HG03159 (cell line): ENCODE results near the gene SLC25A21.

Experiments used
- ATAC-seq: cut with Tn5 transposase; IDR thresholded peaks from one replicate; pipeline ENCODE4 v1.9.1; 2021; ENCODE audit warnings: mild to moderate bottlenecking, moderate library complexity; ENCODE audit not compliant: unreplicated experiment

Gene SLC25A21

DNA sequence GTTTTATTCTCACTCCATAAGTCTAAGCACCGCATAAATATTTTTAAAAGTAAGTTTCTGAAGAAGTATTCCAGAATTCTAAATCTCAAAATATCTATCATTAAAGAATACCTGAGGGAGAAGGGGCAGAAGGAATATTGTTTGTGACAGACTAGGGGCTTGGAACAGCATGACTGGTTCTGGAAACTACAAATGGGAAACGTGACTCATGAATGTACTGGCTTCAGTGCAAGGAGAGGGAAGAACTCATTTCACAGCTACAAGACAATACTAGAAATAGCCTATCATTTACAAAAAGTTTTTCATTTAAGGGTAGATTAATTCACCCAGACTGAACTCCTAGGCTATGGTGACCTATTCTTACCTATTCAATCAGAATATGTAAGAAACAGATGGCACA is 121.3 kb downstream of the SLC25A21 start:
- no peak for ATAC-seq

DNA sequence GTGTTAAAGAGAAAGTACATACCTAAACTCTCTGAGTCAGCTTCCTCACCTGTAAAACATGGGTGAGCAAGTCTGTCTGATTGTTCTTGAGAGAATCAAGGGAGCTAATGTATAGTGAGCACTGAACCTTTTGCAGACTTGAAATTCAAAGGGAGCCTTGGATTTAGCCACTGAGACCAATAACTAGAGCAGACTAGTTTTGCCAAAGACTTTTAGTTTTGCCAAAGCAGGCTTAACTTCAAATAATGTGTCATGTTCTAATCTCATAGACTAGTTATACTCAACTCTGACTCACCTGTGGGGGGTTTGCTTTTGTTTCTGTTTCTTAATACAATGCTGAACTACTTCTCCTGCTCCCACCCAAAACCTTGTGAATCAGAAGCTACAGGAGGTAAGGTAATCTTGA is 123.7 kb downstream of the SLC25A21 start:
- ATAC-seq: no peak

DNA sequence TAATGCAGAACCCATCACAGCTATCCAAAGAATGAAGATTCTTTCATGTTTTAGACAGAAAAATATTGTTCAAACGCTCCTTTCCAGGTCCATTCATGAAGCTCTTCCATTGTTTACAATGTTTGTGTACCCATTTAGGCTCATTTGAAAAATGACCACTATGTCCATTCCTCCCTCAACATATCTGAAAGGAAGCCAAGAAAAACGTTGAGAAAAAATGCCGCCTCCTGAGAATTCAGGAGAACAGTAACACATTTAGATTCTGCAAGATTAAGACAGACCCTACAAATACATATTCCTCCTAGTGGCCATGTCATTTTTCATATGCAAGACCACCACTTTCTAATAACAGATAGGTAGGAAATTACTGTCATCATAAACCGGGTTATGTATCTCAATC is 124.4 kb downstream of the SLC25A21 start:
- ATAC-seq: no peak

DNA sequence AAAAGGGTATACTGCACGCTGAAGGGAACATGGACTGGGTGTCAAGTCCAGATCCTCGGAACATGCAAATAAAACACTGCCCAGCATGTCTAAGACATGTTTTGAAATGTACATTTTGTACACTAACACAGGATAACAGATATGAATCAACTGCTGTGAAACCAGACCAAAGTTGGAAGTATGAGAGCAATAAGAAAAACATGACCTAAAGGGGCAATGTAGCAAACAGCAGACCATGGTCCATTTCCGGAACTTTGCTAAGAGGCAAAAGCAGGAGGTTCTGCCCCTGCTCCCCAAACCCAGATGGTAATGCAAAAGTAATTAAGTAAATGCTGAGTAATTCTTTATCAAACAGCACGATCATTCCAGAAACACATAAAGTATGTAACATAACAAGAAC is 125.2 kb downstream of the SLC25A21 start:
- no peak for ATAC-seq

DNA sequence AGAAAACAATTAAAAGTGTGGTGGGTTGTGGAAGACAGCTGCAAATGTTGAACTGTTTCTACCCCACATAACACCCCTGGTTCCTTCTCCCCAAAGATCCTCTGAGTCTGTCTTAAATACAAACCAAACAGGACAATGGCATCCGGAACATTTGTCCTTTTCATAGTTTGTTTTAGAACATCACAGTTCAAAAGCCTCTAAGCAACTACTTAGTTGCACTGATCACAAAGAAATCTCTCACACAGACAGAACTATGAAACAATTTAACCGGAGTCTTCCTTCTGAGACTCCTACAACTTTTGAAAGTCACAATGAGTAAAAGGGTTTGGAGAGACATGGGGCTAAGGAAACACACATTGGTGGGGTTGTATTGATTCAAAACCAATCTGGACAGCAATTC is 125.6 kb downstream of the SLC25A21 start:
- ATAC-seq: no peak

DNA sequence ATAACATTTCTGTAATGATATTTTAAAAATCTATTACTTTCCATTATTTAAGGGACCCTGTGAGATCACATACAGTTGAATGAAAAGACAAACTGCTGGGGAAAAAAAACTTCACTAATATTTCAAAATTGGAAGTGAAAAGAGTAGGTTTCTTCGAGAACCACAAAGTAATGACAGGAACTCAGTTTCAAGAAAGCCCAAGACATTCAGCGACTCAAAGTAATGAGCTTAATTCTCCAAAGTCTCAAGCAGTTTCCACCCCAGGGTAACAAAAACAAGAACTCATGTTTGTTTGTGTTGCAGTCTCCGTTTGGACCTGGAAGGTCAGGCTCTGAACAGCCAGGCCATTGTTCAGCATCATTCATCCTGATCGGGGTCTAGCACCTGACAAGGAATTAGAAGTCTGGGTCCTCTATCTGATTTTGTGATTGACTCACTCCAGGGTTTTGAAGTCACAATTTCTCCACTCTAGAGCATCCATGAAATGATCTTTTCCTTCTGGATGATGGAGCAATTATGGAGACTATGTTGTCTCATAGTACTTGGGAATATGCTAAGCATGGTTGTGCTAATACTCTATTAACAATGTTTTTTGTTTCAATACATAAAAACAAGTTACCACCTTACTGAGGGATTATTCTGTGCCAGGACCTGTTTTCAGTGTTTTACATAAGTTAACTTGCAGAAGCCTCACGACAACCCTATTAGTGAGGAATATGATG is 126.9 kb downstream of the SLC25A21 start:
- no peak for ATAC-seq

DNA sequence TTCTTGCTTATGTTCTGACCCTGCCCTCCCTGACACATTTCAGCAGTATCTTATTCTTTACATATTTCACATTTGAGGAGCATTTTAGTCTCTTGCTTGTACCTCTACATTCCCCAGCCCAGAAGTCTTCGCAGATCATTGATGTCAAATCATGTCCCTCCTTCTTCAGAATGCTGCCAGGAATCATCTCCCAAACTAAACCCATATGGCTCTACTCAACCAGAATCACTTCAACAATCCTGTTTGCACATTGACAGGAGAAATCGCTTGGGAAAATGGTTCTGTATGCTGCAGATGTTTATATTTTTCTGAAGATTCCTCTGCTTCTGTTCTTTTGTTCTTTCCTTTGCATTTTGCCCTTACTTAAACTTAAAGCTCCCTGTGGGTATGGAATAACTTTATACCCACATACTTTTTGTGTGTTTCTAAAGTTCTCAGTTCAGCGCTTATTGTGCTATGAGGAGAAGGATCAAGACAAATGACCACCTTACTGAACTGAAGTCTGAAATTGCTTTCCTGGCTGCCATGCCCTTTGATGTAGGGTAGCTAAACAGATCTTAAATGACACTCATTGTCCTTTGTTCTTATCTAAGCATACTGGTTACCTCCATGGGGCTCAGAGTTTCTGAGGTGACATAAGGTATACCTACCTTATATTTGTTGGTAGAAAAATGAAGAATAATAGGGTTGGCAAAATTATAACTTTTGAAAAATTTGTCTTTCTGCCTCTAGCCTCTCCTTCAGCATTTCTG is 134.6 kb downstream of the SLC25A21 start:
- ATAC-seq: no peak

DNA sequence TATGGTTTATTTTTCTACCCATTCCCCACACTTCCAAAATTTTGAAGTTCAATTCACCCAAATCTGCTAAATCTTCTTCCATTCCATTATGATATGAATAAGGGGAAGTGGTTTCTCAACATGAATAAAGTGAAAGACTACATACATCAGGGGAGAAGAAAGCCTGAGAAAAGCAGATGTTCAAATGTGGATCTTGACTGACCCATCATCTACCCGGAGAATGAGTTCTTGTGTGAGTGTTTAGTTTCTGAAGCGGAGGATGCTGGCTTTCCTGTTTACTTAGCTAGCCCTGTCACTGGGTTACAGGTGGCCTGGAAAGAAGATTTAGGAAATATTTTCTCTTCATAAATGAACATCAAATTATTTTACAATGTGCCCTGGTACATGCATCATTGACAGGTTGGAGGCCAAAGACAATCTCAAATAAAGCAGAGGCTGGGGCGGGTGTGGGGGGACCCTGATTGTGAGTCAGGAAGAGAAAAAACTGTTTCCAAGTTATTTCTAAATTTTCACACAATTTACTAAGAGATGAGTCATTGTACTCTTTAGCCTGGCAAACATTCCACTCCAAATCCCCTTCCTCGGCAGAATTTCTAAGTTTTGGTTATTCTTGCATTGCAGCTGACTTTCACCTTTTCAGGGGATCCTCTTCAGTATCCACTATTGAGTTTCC is 135.6 kb downstream of the SLC25A21 start:
- ATAC-seq: no peak

DNA sequence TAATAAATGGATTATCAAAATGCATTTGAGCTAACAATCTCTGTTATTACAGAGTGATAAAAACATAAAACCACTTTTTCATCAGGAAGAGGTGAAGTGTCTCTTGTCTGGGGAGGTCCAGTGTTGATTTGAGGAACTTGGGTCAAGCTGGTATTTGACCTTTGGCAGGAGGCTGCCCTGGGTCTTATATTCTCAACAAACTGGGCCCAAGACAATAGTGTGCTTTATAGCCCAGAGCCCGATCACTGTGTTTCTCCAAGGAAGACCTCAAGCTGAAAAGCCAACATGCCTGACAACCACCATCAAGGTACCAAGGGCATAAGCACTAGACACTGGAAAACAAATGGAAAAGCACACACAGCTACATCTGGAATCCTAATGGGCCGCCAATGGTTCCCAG is 137.0 kb downstream of the SLC25A21 start:
- ATAC-seq: no peak

DNA sequence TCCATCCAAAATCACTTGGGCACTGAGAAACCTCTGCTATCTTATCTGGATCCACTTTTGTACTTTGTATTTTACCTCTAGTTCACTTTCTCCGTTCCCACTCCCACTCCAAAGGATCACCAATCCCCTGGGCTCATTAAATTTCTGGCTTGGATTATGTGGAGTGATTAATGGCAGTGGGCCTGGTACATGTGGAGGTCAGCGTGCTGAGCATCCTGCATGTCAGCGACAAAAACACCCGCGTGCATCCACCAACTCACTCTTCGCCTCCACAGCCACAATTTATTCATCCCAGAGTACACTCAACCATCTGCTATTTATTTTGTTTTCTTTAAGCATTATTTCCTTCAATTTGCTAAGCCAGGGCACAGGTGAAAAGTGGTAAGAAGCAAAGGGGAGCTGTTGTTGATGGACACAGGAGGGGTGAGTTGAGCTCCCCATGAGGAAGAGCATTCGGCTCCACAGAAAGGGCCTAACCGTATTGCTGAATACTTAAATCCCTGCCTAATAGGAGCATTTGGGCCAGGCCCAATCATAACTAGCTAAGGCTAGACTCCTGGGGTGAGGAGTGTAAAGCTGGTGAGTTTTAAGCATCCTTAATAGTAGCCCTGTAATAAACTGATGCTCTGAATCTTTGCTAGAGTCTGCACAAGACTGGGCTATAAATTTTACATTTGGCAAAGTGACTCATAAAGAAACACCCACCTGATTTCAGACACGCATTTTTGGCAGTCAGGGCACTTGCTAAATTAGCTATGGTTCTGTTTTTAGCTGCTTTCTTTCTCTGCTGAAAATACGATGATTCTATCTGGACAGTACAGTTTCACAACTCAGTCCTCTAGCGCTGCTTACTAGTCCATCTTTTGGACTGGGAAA is 137.8 kb downstream of the SLC25A21 start:
- no peak for ATAC-seq

DNA sequence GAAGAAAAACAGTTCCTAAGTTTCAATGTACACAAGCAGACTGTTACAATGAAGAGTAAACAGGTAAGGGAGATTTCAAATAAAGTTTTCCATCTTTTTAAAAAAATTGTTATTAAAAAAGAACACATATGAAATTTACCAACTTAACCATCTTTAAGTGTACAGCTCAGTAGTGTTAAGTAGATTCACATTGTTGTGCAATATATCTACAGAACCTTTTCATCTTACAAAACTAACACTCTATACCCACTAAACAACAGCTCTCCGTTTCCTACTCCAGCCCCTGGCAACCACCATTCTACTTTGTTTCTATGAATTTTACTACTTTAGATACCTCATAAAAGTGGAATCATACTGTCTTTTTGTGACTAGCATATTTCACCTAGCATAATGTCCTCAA is 139.5 kb downstream of the SLC25A21 start:
- no peak for ATAC-seq

DNA sequence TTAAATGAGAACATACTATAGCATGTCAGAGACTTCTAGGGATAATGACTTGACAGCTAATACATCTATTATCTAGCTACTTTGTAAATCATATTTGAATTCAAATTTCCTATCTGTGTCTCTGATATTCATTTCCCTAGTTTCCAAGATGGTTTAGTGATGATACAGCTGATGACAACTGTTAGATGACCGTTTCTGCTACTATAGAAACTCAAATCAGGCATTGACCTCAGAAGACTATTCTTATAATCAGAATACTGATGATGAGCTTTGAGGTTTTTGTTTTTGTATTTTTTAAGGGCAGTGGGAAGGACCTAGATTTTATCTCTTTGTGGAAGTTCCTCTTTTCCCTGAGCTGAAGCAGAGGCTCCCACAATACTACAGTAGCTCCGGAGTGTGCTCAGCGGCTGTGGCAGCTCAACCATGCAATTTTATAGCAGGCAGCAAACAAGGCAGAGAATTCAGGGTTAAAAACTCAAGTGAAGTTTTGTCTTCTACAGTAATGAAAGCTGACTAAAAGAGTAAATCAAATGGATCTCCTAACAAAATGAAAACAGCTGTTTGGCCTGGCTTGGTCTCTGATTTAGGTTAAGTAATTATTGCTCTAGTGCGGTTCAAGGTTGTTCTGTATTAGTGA is 145.1 kb downstream of the SLC25A21 start:
- ATAC-seq: no peak

DNA sequence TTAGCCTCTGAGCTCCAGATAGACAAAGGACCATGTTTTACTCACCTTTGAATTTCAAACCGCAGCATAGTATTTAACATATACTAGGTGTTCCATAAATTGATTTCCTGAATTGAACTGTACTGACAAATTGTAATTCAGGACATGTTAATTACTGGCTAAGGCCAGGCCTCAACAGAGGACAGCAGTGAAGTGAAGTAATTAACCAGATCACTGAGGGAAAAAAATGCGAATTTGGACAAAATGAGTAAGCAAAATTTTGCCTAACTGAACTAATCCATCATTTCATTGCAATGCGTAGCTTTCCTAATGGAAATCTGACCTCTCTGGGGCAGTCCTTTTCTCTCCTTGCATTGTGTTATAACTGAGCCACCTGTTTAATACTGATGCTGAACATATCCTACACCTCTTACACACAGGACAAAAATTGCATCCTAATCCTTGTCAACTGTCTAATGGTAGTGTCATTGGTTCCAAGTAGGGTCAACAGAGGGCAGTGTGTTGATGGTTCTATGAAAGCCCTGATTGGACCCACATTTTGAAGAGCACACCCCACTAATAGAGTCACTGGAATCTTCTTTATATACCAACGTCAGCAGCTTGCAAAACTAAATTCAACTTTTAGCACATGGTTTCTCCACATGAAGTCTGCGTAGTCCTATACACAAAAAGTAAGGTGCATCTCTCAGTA is 148.4 kb downstream of the SLC25A21 start:
- ATAC-seq: no peak

DNA sequence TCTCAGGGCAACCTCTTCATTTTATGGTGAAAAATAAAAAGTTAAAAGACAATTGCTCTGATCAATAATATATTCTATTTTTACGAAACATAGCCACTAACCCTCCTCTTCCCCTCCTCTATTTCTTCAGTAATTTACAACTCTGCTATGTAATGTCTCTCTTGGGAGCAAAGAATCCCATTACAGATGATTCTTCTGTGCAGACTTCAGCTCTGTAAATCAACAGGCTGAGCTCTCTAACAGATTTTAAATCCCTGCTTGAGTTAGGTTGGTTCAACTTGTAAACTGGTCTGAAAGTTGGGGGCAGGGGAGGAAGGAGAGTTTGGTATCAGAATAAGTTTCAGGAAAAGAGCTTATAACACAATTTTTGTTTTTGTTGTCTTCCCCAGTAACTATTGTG is 151.0 kb downstream of the SLC25A21 start:
- ATAC-seq: no peak

DNA sequence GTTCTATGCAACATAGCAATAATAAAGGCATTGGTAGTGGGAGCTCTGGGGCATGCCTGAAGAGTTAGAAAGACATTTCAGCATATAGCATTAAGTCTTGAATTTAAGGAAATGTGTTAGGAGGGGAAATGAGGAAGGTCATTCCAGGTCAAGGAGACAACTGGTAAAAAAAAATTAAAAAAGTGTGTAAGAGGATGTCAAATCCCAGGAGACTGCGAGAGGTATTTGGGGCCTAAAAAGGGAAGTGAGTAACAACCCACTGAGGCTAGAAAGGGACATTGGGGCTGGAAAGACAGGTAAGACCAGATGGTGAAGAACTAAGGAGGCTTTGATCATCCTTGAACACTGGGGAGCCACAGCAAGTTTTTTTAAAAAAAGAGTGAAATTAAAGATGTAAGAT is 152.9 kb downstream of the SLC25A21 start:
- ATAC-seq: no peak

DNA sequence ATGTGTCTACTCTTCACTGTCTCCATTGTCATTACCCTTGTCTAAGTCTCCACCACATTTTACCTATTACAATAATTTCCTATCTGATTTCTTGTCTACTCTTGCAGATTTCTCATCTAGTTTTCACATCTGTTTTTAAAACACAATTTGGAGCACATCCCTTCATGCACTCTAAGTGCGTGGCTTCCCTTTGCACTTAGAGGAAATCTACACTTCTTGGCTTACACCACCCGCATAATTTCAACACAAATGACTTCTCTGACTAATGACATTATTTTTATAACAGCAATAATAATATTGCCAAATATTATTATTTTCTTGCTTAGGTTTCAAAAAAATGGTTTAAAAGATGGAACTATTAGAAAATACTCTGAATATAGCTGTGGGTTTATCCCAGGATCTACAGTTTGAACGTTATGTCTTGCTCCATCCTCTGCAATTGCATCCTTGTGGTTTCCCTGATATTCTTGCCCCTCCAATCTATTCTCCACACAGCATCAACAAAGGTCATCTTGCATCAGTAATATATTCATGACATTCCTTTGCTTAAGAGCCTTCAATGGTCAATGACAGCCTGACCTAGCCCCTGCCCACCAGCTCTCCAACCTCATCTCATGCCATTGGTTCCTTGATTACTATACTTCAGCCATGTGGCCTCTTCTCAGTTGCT is 153.7 kb downstream of the SLC25A21 start:
- ATAC-seq: no peak

DNA sequence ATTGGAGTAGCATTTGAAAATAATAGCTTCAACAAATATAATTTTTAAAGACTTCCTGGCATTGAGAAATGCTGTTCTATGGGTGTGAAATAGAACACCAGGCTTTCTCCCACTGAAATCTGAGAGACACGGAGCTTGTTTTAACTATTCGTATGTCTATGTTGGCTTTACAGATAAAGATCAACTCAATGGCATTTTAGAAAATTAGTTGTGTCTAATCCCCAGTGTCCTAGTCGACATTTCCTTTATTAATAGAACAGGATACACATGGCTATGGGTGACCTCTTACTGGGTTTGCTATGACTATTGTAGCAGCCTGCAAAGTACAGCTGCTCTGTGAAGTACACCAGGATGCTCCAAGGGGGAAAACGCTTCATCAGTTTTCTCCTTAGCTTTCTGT is 159.3 kb downstream of the SLC25A21 start:
- no peak for ATAC-seq

DNA sequence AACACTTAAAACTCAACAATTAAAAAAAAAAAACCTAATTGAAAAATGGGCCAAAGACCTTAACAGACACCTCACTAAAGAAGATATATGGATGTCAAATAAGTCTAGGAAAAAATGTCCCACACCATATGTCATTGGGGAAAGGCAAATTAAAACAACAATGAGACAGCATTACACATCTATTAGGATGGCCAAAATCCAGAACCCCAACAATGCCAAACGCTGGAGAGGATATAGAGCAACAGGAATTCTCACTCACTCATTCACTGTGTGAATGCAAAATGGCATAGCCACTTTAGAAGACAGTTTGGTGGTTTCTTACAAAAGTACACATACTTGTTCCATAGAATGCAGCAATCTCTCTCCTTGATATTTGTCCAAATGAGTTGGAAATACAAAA is 173.7 kb downstream of the SLC25A21 start:
- ATAC-seq: no peak

DNA sequence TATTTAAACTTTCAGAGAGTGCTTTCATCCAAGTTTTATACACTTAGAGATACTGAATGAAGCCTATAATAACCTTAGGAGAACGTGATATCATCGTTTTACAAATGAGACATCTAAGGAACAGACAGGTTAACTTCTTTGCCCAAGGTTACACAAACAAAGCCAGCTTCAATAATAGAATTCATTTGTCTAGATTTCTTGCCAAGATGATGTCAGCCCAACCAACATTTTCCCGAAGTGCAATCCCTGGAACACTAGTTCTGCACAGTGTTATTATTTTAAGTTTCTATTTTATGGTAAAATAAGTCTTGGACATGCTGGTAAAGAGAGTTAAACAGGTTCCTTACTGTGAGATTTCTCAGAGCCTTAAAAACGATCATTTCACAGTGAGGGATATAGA is 174.6 kb downstream of the SLC25A21 start:
- no peak for ATAC-seq
